Kidney (tissue), 14 donors: ENCODE results near the gene BICD2. TPM values are rescaled to one million over a fixed set of nuclear protein-coding genes. Genes with fewer than 3 reads are reported as not detected.

Experiments used
- DNase-seq, 5 donors: peaks; one replicate each; pipeline ENCODE4 v3.0.0-alpha.2; 2013 to 2020
- FAIRE-seq: peaks from 2 replicates; lab custom pipeline; 2012; peaks lifted over from hg19 to GRCh38; lab: Jason Lieb, UNC
- H3K27ac ChIP-seq, 2 donors: one replicate each; pipeline ENCODE4 v1.7.0; 2013; ENCODE audit warnings: low read depth in 2 of 2, low read length in 2 of 2, inconsistent platforms in 1 of 2
- H3K27me3 ChIP-seq: one replicate; pipeline ENCODE4 v1.7.1; 2013; ENCODE audit warnings: low read length, inconsistent platforms; ENCODE audit not compliant: control insufficient read depth, insufficient read depth
- H3K36me3 ChIP-seq, 3 donors: one replicate each; pipeline versions ENCODE4 v1.7.0 to v1.7.1; 2013; ENCODE audit warnings: low read length in 3 of 3, control low read depth in 1 of 3, inconsistent platforms in 1 of 3; ENCODE audit not compliant: insufficient read depth in 3 of 3, control insufficient read depth in 2 of 3
- H3K4me1 ChIP-seq, 3 donors: one replicate each; pipeline versions ENCODE4 v1.7.0 to v1.7.1; 2013; ENCODE audit warnings: low read length in 3 of 3, inconsistent platforms in 1 of 3, low read depth in 1 of 3; ENCODE audit not compliant: control insufficient read depth in 2 of 3, insufficient read depth in 2 of 3
- H3K4me3 ChIP-seq, 3 donors: one replicate each; pipeline versions ENCODE4 v1.7.0 to v1.8.1; 2013; ENCODE audit warnings: low read length in 3 of 3, control low read depth in 1 of 3, inconsistent platforms in 1 of 3
- H3K9ac ChIP-seq, 3 donors: one replicate each; pipeline versions ENCODE4 v1.7.0 to v1.7.1; 2013; ENCODE audit warnings: low read length in 3 of 3, control low read depth in 1 of 3, inconsistent platforms in 1 of 3
- H3K9me3 ChIP-seq, 3 donors: one replicate each; pipeline versions ENCODE4 v1.7.0 to v1.7.1; 2013; ENCODE audit warnings: low read length in 3 of 3, control low read depth in 1 of 3, inconsistent platforms in 1 of 3; ENCODE audit not compliant: control insufficient read depth in 2 of 3, insufficient read depth in 1 of 3
- CTCF ChIP-seq: IDR thresholded peaks from 3 replicates; pipeline ENCODE4 v1.5.1; 2012; ENCODE audit warnings: mild to moderate bottlenecking, moderate library complexity, borderline replicate concordance; ENCODE audit not compliant: insufficient read depth; ENCODE audit errors: extremely low read depth
- intact Hi-C: fragments of 100-400 bp; cut with DNase I; formaldehyde crosslinking; loops from one replicate; pipeline ENCODE4 v1.11.1; 2022
- polyA plus RNA-seq: library from polyadenylated mRNA; stranded (reverse); fragments of 350-450 nt; fragmentation: Illumina TruSeq; extraction: RNeasy Lipid Tissue Mini Kit (QIAGEN cat#74804); gene quantifications from one replicate; pipeline ENCODE4 v1.2.3, GENCODE V29; 2014; ENCODE audit warnings: low read depth, low replicate concordance; ENCODE audit not compliant: insufficient read depth
- total RNA-seq: library from RNA; stranded (reverse); fragmentation: NEBNext Ultra II Directional; extraction: Animal tissue kit (Norgen Biotek cat#: 25700); gene quantifications from one replicate; pipeline ENCODE4 v1.2.1, GENCODE V29; 2021
- donor health status: control.
- donor health status: control.
- donor health status: control.
- donor health status: control.
- donor health status: control.
- donor health status: DM: yes; HTN: yes; CAD: no.
- donor health status: Normal renal cell carcinoma (clear cell type).

Gene BICD2
- total and polyA plus RNA-seq, 2 donors from 2014 or later: 10.0 to 25.2 TPM

- no peaks in the 10 kb centered on the region for H3K27me3 ChIP-seq
- H3K36me3 ChIP-seq: no peaks in the 10 kb centered on the region
- H3K9ac ChIP-seq: no peak overlapping the region
- no peak for TF ChIP-seq CTCF
- intact Hi-C loops: no loop called here
- H3K4me1 ChIP-seq: peaks cover 0 to 11% (median 5%) of the 10 kb centered on the region in 3 donors
- H3K4me3 ChIP-seq: no peak overlapping the region
- FAIRE-seq (no peak), DNase-seq (no peak)
- no peak overlapping the region for H3K27ac ChIP-seq
- H3K9me3 ChIP-seq: no peaks in the 10 kb centered on the region
Measured at GRCh38 chr9:92666912-92667532, 97.6 kb downstream of the BICD2 start.

GRCh38 chr9:92666236-92666635, 98.4 kb downstream of the BICD2 start:
- H3K9ac ChIP-seq: no peak overlapping the region
- intact Hi-C loops: no loop called here
- H3K27me3 ChIP-seq: no peaks in the 10 kb centered on the region
- DNase-seq (no peak), FAIRE-seq (no peak)
- H3K27ac ChIP-seq: no peak overlapping the region
- H3K4me1 ChIP-seq: peaks cover 0 to 7% (median 5%) of the 10 kb centered on the region in 3 donors
- TF ChIP-seq CTCF: no peak
- no peaks in the 10 kb centered on the region for H3K9me3 ChIP-seq
- no peaks in the 10 kb centered on the region for H3K36me3 ChIP-seq
- no peak overlapping the region for H3K4me3 ChIP-seq

- H3K4me3 ChIP-seq: no peak overlapping the region
- intact Hi-C loops: no loop called here
- no peak for TF ChIP-seq CTCF
- FAIRE-seq (no peak), DNase-seq (no peak)
- H3K9me3 ChIP-seq: no peaks in the 10 kb centered on the region
- H3K4me1 ChIP-seq: peaks cover 0 to 6% (median 5%) of the 10 kb centered on the region in 3 donors
- H3K9ac ChIP-seq: no peak overlapping the region
- H3K36me3 ChIP-seq: no peaks in the 10 kb centered on the region
- H3K27ac ChIP-seq: no peak overlapping the region
- no peaks in the 10 kb centered on the region for H3K27me3 ChIP-seq
Measured at GRCh38 chr9:92665836-92666235, 98.8 kb downstream of the BICD2 start.
